Smooth muscle cell of the brain vasculature (primary cell): ENCODE measurements around the gene UBE2Q2.
"Not testable (repeated sequence)": the region's sequence is repeated elsewhere in the genome, so short reads cannot be mapped to it uniquely, and the experiment has no call there.

Experiments used
- DNase-seq: peaks from one replicate; pipeline ENCODE4 v3.0.0-alpha.2; 2012; ENCODE audit warnings: low read depth, low spot score

UBE2Q2 gene

GRCh38 chr15:75823860-75824613, 19.2 kb upstream of the UBE2Q2 start:
- no peak for DNase-seq

DNA sequence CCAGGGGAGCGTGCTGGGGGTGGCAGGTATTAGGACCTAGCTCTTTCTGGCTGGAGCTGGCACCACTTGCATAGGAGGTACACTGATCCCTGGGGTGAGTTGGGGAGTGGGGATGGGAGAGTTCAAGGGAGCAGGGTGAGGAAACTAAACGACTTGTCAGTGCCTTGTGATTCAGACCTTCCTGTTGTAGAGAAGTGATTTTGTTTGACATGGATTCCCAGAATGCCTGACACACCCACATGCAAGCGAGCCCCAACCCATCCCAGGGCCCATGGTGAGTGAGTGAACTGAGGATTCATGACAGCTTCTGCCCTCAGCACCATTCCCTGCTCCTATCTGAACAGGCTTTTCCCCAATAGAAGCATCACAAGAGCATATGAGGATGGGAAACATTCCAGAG, 15.6 kb upstream of the UBE2Q2 start:
- DNase-seq, result no peak

GRCh38 chr15:75828429-75828828, 14.8 kb upstream of the UBE2Q2 start:
- no peak for DNase-seq

DNA sequence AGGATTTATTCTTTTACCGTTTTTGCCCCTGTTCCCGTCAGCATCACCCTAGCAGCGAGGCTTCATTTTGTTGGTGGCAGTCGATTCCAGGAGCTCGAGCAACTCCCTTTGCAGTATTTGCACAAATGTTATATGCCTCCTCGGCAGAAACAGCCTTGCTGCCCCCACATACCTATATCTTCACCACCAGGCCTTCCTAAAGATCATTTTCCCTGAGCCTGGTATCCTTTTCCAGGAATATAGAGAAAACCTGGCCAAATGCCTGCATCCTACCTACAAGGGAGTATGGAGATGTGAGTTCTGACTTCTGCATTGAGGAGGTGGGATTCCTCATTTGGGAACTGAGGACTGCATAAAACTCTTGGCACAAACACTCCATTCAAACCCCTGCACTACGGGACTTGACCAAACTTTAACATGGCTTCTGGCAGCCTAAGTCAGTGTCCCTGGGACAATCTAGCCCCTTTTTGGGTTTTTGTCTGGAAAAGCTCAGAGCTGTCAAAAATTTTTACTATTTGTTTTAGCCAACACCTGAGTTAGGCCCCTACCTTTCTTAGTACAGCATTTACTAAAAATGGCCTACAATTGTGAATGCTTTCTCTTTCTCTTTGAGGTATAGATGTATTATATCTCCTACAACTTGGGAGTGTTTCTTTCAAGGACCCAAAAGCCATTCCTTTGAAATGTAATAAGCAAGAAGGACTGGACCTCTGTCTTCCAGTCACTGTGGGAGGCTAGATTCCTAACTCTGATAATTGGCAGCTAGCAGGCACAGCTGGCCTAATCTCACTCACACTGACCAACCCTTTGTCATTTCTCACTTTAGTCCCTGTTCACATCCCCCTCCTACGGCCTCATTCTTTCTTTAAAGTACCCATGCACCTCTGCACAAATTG, 12.1 kb upstream of the UBE2Q2 start:
- DNase-seq, result no peak

DNA sequence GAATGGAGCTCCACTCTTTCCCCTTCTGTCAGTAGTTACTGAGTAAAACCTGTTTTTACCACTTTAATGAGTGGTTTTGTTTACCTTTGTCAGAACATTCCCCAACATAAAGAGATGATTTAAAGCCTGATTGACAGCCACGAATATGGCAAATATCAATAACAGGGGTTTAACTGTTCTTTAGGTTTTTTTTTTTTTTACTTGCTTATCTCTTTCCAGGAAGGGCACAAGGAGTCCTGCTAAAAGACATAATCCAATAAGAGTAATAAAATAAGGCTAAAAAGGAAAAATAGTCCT, 11.5 kb upstream of the UBE2Q2 start:
- no peak for DNase-seq

DNA sequence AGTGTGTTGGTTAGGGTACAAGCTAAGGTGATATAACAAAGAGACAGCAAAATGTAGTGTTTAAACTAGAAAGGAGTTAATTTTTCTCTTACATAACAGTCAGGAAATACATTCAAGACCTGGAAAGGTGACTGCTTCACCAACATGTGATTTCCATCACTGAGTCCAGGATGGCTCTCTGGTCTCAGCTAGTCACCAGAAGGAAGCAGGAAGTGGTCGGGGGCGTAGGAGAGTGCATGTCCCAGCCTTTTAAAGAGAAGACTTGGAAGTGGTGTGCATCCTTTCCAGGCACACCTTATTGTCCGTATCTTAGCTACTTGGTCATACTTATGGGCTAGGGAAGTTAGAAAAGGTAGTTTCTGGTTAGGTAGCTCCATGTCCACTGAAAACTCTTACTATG, 11.1 kb upstream of the UBE2Q2 start:
- DNase-seq, result no peak

DNA sequence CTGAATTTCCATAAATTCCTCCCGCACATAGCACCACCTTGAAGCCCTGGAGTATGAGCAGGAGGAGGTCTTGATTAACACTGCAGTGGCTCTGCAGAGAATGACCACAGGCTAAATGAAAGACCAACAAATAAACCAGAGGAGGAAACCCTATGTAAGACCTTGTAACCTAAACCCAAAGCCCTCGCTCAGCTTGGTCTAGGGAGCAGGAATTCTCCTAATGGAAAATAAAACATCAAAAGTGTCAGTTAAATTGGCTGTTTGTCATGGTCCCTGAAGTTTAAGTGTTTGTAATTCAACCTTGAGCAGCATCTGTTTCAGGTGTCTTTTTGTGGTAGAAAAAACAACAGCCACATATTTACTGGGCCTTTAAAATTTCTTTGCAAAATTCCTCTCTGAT, 9.2 kb upstream of the UBE2Q2 start:
- no peak for DNase-seq

- no peak for DNase-seq
These were observed 7.0 kb upstream of the UBE2Q2 start for GRCh38 chr15:75835990-75836958.

DNA sequence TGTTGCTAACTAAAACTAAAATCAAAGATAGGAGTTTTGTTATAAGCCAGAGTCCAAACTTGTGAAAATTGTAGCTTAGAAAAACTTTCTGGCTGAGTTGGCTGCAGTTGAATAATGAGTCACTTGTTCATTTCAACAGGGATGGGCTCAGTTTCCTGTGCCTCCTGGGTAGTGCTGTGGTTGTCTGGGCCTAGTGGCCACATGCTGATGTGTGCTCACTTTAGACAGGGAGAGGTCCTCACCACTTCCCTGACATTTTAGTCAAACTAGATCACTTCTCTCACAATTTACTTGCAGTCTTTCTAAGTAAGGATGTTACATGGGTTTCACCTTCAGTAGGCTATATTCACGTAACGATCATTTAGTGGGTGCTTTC, 6.3 kb upstream of the UBE2Q2 start:
- DNase-seq, result peak; percentile 59

GRCh38 chr15:75840659-75841058, 2.6 kb upstream of the UBE2Q2 start:
- DNase-seq, result peak; percentile 75

- no peak for DNase-seq
These were observed 1.6 kb upstream of the UBE2Q2 start for GRCh38 chr15:75841626-75842025.

DNA sequence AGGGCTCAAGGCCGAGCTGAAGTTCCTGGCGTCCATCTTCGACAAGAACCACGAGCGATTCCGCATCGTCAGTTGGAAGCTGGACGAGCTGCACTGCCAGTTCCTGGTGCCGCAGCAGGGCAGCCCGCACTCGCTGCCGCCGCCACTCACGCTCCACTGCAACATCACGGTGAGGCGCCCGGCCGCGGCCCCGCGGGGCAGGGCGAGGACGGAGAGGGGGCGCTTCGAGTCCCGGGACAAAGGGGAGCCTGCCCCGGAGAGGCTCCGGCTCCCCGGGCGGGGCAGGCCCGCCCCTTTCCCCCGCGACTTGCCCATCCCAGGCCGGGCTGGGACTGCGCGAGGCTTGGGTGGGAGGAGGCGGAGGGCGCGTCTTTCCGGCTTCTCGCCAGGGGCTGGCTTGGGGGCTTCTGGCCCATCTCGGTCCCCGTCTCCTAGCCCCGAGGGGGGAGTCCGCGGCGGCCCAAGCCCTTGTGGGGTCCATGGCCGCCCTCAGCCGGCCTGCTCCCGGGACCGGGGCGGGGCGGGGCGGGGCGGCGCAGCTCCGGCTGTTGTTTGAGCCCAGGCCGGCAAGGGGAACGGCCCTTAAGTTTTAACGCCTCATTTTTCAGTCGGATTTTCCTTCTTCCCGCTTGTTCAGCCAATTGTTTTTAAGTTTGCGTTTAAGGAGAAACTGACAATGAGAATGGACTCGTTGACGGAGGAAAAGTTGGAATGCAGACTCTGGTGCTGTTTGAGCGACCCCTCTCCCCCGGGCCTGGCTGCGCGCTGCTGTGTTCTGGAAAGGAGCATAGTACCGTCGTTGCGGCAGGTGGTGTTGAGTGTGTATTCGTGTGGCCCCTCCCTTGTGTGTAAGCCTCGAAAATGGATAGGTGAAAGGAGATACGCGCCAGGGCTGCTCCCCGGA, 683 bp downstream of the UBE2Q2 start:
- DNase-seq, result no peak

DNA sequence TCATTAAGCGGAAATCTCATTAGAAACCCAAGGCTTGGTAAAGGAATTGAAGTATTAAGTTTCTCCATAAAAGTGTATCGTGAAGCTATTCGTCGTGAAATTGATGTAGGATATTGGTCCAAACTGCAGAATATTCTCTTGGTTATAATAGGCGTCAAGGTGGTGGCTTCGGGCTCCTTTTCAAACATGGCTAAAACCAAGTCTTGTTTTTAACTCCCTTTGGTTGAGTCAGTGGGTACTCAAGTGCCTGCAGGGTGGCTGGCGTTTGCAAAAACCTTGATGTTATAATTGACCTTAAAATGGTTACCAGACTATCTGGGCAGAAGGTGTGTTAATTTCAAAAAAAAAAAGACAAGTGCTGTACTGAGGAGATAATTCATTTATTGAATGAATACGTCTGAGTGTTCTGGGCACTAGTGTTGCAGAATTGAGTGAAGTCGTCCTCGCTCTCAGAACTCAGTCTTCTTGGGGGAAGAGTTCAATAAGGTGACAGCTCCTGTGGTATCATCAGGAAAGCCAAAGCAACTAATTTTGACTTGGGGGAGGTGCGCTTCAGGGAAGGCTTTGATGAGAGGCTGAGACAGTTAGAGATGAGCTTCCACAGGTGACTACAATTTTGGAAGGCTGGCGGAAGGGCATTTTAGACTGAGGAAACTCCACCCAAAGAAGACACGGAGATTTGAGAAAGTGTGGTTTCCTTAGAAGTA, 1.5 kb downstream of the UBE2Q2 start:
- DNase-seq, result no peak

- no peak for DNase-seq
These were observed 5.9 kb downstream of the UBE2Q2 start for GRCh38 chr15:75849167-75849566.

GRCh38 chr15:75850708-75851107, 7.5 kb downstream of the UBE2Q2 start:
- DNase-seq, result no peak

DNA sequence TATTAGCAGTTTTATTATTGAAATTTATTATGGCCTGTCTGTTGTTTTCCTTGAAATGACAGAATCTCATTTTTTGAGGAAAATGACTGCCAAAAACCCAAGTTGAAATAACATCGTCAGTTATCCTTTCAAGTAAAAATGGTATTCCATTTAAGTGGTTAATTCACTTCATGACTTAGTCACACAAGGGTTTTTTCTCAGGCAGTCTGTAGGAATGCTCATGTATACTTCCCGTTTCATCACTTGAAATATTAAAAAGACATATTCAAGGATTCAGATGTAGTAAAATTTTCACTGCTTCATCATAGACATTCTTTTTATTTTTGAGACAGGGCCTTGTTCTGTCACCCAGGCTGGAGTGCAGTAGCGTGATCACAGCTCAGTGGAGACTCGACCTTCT, 8.3 kb downstream of the UBE2Q2 start:
- not testable (repeated sequence) for DNase-seq

DNA sequence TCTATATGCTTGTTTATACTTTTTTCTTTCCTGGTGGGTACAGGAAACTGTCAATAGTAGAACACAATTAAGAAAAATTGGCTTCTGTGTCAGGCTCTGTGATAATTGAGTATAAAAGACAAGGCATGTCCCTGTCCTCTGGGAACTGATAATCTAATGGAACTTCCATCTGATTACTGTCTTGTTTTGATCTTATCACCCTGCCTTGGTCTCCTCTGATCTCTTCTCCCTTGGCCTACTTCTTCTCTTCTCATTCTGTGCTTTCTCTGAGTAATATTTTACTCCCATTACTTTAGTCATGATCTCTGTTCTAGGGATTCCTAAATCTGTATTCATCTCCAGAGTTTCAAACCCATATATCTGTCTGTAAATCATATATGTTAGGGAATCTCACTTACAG, 14.6 kb downstream of the UBE2Q2 start:
- DNase-seq, result no peak

DNA sequence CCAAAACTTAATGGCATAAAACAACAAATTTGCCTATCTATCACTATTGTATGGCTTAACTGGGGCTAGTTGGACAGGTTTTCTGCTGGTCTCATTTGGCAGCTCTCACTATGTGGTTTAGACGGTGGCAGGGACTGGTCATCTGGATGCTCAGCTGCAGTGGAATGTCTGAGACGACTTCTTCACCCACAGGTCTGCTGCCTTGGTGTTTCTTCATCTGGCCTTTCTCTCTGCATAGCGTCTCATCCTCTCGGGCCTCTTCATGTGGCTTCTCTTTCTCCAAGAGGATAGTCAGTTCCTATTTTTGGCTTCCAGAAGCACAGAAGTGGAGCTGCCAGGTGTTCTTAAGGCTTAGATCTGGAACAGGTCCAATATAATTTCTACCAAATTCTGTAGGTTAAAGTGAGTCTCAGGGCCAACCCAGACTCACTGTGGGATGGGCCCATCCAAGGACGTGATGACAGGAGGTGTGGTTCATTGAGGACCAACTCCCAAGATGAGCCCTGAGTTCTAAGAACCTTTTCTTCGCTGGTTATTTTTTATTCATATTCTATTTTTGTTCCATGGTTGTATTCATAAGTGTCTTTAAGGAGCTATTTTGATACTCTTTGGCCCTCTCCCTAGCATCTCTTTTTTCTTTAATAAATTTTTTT, 18.6 kb downstream of the UBE2Q2 start:
- no peak for DNase-seq

DNA sequence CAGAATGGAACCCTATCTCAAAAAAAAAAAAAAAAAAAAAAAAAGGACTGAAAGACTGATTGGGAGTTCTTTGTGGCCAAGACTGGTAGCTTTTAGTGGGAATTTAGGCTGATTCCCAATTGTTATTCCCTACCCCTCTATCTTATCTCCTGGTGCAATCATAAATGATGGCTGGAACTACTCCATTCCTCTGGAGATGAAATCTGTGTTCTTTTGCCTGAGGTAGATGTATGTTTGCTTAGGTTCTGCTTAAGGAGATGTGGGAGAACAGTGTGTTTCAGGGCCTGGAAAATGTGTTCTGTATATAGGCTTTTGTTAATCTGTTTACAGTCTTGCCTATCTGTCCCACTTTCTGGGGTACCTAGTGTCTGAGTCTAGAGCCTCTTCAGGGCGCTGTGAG, 19.5 kb downstream of the UBE2Q2 start:
- no peak for DNase-seq
